Measurements from ENCODE around the gene AASDHPPT.

The AASDHPPT gene

DNA sequence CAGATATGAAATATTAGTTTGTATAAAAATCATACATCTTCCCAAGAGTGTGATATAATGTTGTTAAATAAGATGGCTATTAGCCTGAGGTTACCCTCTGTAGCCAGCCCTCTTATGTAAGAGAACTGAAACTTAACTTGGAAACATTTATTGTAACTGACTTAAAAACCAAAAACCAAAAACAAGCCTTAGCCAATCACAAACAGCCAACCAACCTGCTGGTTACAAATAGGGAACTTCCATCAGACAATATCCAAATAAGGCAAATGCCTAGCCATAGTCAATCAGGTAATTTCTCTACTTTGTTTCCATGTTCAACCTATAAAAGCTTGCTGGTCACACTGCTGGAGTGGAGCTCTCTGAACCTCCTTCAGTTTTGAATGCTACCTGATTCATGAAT, 14.5 kb upstream of the AASDHPPT start:
- Histone ChIP-seq H2AFZ (ENCODE audit: low read length) (no peak overlapping the region), H3K36me3 (ENCODE audit: insufficient read depth, low read length) (no peaks in the 10 kb centered on the region), H3K4me3 (ENCODE audit: low read depth, low read length, poor library complexity, severe bottlenecking) (no peak overlapping the region), H3K79me2 (ENCODE audit: insufficient read depth, low read length) (no peaks in the 10 kb centered on the region), H3F3A (ENCODE audit: insufficient read depth, low read length) (no peaks in the 10 kb centered on the region), H3K9me3 (ENCODE audit: low read length) (no peaks in the 10 kb centered on the region), H4K20me1 (ENCODE audit: insufficient read depth, low read length) (no peaks in the 10 kb centered on the region), H3K9ac (ENCODE audit: low read length) (no peak overlapping the region), H3K27ac (ENCODE audit: low read depth, low read length, poor library complexity, severe bottlenecking) (no peak overlapping the region), H3K4me1 (ENCODE audit: insufficient read depth, low read length, severe bottlenecking) (peaks cover 5% of the 10 kb centered on the region), H3K9me2 (ENCODE audit: low read depth, low read length) (no peaks in the 10 kb centered on the region), H3K27me3 (ENCODE audit: insufficient read depth, low read length) (no peaks in the 10 kb centered on the region), H3K4me2 (ENCODE audit: low read length) (no peak overlapping the region)
- no peak for TF ChIP-seq EZH2 (IDR thresholded peaks at IDR 0.05; ENCODE audit: borderline replicate concordance, low read length)
- TF ChIP-seq, protein P1, sequence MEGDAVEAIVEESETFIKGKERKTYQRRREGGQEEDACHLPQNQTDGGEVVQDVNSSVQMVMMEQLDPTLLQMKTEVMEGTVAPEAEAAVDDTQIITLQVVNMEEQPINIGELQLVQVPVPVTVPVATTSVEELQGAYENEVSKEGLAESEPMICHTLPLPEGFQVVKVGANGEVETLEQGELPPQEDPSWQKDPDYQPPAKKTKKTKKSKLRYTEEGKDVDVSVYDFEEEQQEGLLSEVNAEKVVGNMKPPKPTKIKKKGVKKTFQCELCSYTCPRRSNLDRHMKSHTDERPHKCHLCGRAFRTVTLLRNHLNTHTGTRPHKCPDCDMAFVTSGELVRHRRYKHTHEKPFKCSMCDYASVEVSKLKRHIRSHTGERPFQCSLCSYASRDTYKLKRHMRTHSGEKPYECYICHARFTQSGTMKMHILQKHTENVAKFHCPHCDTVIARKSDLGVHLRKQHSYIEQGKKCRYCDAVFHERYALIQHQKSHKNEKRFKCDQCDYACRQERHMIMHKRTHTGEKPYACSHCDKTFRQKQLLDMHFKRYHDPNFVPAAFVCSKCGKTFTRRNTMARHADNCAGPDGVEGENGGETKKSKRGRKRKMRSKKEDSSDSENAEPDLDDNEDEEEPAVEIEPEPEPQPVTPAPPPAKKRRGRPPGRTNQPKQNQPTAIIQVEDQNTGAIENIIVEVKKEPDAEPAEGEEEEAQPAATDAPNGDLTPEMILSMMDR (IDR thresholded peaks at IDR 0.05; ENCODE audit: low read length), result no peak

DNA sequence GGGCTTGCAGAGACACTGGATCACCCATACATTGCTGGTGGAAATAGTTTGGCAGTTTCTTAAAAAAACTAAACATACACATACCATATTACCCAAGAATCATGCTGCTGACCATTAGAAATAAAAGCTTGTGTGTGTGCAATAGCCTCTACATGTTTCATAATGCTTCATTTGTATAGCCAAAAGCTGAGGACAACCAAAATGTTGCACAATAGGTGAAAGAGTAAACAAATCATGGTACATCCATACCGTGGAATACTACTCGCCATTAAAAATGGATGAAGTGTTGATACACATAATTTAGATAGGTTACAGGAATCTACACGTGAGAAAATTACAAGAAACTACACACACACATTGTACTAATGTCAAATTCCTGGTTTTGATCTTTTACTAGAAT, 6.9 kb upstream of the AASDHPPT start:
- H3K36me3 ChIP-seq (ENCODE audit: insufficient read depth, low read length), result no peaks in the 10 kb centered on the region
- H3K9me3 ChIP-seq (ENCODE audit: low read length), result no peaks in the 10 kb centered on the region
- H2AFZ ChIP-seq (ENCODE audit: low read length), result no peak overlapping the region
- no peaks in the 10 kb centered on the region for H3K9me2 ChIP-seq (ENCODE audit: low read depth, low read length)
- no peak overlapping the region for H3K4me3 ChIP-seq (ENCODE audit: low read depth, low read length, poor library complexity, severe bottlenecking)
- H4K20me1 ChIP-seq (ENCODE audit: insufficient read depth, low read length), result no peaks in the 10 kb centered on the region
- no peak overlapping the region for H3K4me2 ChIP-seq (ENCODE audit: low read length)
- no peaks in the 10 kb centered on the region for H3K79me2 ChIP-seq (ENCODE audit: insufficient read depth, low read length)
- peaks cover 4% of the 10 kb centered on the region for H3K4me1 ChIP-seq (ENCODE audit: insufficient read depth, low read length, severe bottlenecking)
- H3K9ac ChIP-seq (ENCODE audit: low read length), result no peak overlapping the region
- TF ChIP-seq EZH2 (IDR thresholded peaks at IDR 0.05; ENCODE audit: borderline replicate concordance, low read length), result no peak
- TF ChIP-seq, protein P1 (IDR thresholded peaks at IDR 0.05; ENCODE audit: low read length), result no peak
- H3K27ac ChIP-seq (ENCODE audit: low read depth, low read length, poor library complexity, severe bottlenecking), result no peak overlapping the region
- H3K27me3 ChIP-seq (ENCODE audit: insufficient read depth, low read length), result no peaks in the 10 kb centered on the region
- H3F3A ChIP-seq (ENCODE audit: insufficient read depth, low read length), result no peaks in the 10 kb centered on the region

DNA sequence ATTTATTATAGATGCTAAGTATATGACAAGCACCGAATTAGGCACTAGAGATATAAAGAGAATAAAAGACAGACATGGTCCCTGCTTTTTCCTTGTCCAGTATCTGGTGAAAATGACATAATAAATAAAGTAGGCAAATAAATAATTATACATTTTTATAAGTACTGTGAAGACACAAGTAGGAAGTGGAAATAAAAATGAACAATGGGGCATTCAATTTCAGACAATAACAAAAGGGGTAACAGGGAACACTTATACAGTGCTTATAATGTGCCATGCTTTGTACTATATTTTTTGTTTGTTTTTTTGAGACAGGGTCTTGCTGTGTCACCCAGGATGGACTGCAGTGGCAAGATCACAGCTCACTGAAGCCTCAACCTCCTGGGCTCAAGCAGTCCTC, 4.7 kb upstream of the AASDHPPT start:
- no peaks in the 10 kb centered on the region for H3F3A ChIP-seq (ENCODE audit: insufficient read depth, low read length)
- H3K27me3 ChIP-seq (ENCODE audit: insufficient read depth, low read length), result no peaks in the 10 kb centered on the region
- no peak overlapping the region for H3K4me2 ChIP-seq (ENCODE audit: low read length)
- TF ChIP-seq, protein P1 (IDR thresholded peaks at IDR 0.05; ENCODE audit: low read length), result no peak
- TF ChIP-seq EZH2 (IDR thresholded peaks at IDR 0.05; ENCODE audit: borderline replicate concordance, low read length), result no peak
- no peaks in the 10 kb centered on the region for H3K9me3 ChIP-seq (ENCODE audit: low read length)
- no peaks in the 10 kb centered on the region for H3K36me3 ChIP-seq (ENCODE audit: insufficient read depth, low read length)
- no peak overlapping the region for H3K9ac ChIP-seq (ENCODE audit: low read length)
- no peaks in the 10 kb centered on the region for H3K9me2 ChIP-seq (ENCODE audit: low read depth, low read length)
- H2AFZ ChIP-seq (ENCODE audit: low read length), result no peak overlapping the region
- H3K79me2 ChIP-seq (ENCODE audit: insufficient read depth, low read length), result peaks cover 3% of the 10 kb centered on the region; the same call in 1 of the 2 replicates
- peaks cover 13% of the 10 kb centered on the region for H3K4me1 ChIP-seq (ENCODE audit: insufficient read depth, low read length, severe bottlenecking)
- H3K27ac ChIP-seq (ENCODE audit: low read depth, low read length, poor library complexity, severe bottlenecking), result no peak overlapping the region
- no peak overlapping the region for H3K4me3 ChIP-seq (ENCODE audit: low read depth, low read length, poor library complexity, severe bottlenecking)
- H4K20me1 ChIP-seq (ENCODE audit: insufficient read depth, low read length), result no peaks in the 10 kb centered on the region

All from OCI-LY1 (cell line).